Bone marrow (tissue), 2 donors: ENCODE results near the gene LOXHD1.

Source experiments
- DNase-seq, 2 donors: peaks; one replicate each; lab custom pipeline; 2025; lab: John Stamatoyannopoulos, UW

The LOXHD1 gene

DNA sequence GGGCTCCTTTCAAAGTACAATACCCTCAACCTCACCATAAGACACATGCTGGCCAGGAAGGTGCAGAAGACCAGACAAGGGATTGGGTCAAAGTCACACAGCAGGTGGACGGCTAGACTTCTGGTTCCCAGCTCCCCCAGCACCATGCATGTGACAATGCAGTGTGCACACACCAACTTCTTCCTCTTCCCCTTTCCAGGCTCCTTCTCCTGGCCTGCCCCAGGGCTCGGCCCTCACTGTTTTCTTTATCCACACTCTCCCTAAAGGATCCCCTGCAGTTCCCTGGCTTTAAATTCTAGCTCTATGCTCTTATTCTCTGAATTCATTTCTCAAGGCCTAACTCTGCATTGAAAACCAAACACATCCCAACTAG, 82.3 kb downstream of the LOXHD1 start:
- no peak for DNase-seq

- no peak for DNase-seq
Measured at GRCh38 chr18:46574000-46574742, 82.8 kb downstream of the LOXHD1 start.

GRCh38 chr18:46573156-46573555, 83.9 kb downstream of the LOXHD1 start:
- DNase-seq: no peak

GRCh38 chr18:46571756-46572155, 85.3 kb downstream of the LOXHD1 start:
- no peak for DNase-seq

DNA sequence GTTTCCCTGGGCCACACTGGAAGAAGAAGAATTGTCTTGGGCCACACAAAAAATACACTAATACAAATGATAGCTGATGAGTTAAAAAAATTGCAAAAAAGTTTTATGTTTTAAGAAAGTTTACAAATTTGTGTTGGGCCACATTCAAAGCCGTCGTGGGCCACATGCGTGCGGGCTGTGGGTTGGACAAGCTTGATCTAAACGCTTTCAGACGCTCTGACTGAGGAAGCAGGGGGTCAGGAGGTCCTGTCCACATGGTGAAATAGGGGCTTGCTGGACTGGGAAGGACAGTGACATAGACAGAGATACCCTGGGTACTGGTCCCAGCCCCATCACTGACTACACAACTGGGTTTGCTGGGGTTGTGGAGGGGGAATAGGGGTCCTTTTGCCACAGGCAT, 86.4 kb downstream of the LOXHD1 start:
- DNase-seq: no peak

- DNase-seq: no peak
Measured at GRCh38 chr18:46570134-46570533, 86.9 kb downstream of the LOXHD1 start.

DNA sequence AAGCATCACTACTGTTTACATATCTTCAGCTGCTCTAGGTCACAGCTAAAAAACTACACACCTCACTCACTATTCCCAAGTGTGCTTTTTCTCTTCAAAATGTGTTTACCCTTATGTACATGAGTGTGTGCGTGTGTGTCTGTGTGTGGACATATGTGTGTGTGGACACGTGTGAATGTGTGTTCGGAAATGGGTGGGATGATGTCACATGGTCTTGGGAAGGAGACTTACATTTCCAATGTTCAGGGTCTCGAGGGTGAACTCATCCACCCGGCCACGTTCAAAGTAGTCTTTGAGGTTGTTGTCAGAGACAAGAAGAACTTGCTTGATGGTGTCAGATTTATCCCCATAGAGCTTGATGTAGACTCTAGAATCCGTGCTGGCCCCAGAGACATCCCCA, 87.8 kb downstream of the LOXHD1 start:
- DNase-seq: no peak

- no peak for DNase-seq
Measured at GRCh38 chr18:46567196-46567595, 89.8 kb downstream of the LOXHD1 start.

- no peak for DNase-seq
Measured at GRCh38 chr18:46566111-46566510, 90.9 kb downstream of the LOXHD1 start.

GRCh38 chr18:46565256-46565655, 91.8 kb downstream of the LOXHD1 start:
- DNase-seq: no peak

- DNase-seq: no peak
Measured at GRCh38 chr18:46563317-46563716, 93.7 kb downstream of the LOXHD1 start.

- DNase-seq: no peak
Measured at GRCh38 chr18:46562674-46563192, 94.3 kb downstream of the LOXHD1 start.

DNA sequence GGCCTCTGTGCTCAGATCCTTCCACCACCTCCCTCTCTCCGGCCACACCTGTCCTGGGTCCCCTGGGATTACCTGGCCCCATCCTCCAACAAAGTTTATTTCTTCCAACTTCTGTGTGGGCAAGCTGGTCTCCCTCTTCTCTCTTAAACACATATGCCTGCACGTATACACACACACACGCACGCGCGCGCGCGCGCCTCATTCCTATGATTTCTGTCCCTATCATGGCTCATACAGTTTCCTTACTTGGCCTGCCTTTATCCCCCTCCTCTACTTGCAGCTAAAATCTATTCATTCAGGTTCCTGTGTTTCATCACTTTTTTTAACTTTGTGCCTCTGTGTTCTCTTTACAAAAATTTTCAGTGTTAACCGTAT, 96.4 kb downstream of the LOXHD1 start:
- no peak for DNase-seq

GRCh38 chr18:46559946-46560670, 96.9 kb downstream of the LOXHD1 start:
- no peak for DNase-seq

DNA sequence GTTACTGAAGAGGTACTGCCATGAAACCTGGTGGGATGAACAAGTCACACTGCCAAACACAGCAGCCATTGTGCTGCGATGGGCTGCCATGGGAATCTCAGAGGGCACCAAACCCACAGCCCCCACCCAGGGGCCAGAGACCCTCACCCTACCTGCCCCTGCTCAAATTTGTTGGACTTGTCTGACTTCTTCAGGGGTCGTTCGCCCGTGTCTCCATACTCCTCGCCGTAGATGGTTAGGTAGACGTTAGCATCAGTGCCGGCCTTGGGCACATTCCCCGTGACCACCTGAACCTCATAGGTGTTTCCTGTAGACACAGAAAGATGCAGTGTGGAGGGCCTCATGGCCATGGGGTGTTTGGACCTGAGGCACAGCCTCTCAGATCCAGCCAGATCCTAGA, 97.7 kb downstream of the LOXHD1 start:
- DNase-seq: no peak

DNA sequence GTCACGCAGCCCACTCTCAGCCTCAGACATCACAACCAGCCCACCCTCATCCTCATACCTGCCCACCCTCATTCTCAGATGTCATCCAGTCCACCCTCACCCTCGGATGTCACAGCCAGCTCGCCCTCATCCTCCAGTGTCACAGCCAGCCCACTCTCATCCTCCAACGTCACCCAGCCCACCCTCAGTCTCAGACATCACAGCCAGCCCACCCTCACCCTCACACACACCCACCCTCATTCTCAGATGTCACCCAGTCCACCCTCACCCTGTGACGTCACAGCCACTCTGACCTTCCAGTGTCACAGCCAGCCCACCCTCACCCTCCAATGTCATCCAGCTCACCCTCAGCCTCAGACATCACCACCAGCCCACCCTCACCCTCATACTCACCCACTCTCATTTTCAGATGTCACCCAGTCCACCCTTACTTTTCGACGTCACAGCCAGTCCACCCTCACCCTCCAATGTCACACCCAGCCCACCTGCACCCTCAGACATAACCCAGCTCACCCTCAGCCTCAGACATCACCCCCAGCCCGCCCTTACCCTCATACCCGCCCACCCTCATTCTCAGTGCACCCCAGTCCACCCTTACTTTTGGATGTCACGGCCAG, 100.3 kb downstream of the LOXHD1 start:
- no peak for DNase-seq

DNA sequence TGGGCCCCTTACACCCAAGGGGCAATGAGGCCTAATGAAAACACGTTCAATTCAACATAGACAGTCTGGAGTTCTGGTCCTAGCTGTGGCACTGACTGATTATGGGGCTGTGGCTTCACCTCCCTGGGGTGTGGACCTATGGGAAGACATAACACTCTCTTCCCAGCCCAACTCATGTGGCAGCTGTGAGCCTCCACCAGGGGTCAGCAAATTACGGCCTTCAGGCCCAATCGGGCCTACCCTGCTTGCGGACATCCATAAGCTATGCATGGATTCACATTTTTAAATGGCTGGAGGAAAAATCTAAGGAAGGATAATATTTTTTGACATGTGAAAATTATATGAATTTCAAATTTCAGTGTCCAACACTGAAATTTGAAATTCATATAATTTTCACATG, 101.3 kb downstream of the LOXHD1 start:
- DNase-seq: peak in 1 of 2 donors; percentile 4

DNA sequence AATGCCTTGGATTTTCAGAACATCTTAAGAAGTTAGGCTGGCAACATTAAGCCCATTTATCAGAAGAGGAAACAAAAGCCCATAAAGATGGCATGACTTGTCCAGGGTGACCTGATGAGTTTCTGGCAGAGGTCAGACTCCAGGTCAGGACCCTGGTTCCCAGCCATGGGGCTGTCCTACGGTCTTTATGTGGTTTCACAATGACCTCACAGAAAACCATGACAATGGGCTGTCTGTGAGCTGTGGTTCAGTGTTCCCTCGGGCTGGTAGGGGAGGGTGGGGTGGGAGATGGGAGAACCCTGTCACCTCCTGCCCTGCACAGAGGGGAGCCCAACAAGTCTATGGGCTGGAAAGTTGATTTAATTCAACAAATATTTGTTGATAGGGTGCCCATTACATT, 101.8 kb downstream of the LOXHD1 start:
- no peak for DNase-seq

DNA sequence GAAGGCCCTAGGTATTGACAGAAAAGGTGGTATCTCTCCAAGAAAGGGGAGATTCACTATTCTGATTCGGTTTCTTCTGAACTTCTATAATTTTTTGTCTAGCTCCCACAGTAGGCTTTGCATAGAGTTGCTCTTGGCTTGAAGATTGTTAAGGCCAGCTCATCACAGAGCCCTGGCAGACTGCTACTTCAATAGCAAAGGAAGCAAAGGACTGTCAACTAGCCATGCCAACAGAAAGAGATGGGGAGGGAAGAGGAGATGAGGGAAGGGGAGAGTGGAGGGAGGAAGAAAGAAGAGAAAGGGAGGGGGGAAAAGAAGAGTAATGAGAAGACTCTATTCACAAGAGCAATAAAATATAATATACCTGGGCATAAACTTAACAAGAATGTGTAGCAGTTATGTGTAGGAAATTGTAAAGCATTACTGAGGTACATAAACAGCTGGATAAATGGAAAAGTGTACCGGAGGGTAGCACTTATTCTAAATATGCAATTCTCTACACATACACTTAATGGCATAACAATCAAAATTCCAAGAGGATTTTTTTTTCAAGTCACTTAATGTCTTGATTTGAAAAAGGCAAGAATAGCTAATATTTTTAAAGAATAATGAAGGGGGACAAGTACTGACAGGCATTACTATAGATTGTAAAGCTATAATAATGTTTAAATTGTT, 102.5 kb downstream of the LOXHD1 start:
- no peak for DNase-seq

GRCh38 chr18:46550609-46551008, 106.4 kb downstream of the LOXHD1 start:
- DNase-seq: no peak

- no peak for DNase-seq
Measured at GRCh38 chr18:46547520-46547919, 109.5 kb downstream of the LOXHD1 start.

DNA sequence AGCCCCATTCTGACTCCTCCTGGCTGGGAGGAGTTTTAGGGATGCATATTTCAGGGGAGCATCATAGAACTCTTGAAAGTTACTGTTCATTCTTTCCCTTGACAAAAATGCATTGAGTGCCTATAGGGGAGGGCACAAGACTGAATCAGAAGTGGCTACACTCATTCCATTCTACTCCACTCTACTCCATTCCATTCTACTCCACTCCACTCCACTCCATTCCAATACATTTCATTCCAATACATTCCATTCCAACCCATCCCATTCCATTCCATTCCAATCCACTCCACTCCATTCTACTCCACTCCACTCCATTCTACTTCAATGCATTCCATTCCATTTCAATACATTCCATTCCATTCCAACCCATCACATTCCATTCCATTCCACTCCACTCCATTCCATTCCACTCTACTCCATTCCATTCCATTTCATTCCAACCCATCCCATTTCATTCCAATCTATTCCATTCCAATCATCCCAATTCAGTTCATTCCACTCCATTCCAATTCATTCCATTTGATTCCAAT, 110.8 kb downstream of the LOXHD1 start:
- DNase-seq: no peak
